GM12874 (cell line): ENCODE measurements around the gene BANF2.

Experiments used
- TF ChIP-seq, protein P1 (sequence below): IDR thresholded peaks from 2 replicates; pipeline ENCODE4 v1.5.1; 2011; ENCODE audit warnings: low read depth, mild to moderate bottlenecking, control low read depth, low read length, moderate library complexity; ENCODE audit not compliant: insufficient read depth

The BANF2 gene

GRCh38 chr20:17742731-17743130, 43.0 kb downstream of the BANF2 start:
- TF ChIP-seq, protein P1, sequence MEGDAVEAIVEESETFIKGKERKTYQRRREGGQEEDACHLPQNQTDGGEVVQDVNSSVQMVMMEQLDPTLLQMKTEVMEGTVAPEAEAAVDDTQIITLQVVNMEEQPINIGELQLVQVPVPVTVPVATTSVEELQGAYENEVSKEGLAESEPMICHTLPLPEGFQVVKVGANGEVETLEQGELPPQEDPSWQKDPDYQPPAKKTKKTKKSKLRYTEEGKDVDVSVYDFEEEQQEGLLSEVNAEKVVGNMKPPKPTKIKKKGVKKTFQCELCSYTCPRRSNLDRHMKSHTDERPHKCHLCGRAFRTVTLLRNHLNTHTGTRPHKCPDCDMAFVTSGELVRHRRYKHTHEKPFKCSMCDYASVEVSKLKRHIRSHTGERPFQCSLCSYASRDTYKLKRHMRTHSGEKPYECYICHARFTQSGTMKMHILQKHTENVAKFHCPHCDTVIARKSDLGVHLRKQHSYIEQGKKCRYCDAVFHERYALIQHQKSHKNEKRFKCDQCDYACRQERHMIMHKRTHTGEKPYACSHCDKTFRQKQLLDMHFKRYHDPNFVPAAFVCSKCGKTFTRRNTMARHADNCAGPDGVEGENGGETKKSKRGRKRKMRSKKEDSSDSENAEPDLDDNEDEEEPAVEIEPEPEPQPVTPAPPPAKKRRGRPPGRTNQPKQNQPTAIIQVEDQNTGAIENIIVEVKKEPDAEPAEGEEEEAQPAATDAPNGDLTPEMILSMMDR, result no peak

DNA sequence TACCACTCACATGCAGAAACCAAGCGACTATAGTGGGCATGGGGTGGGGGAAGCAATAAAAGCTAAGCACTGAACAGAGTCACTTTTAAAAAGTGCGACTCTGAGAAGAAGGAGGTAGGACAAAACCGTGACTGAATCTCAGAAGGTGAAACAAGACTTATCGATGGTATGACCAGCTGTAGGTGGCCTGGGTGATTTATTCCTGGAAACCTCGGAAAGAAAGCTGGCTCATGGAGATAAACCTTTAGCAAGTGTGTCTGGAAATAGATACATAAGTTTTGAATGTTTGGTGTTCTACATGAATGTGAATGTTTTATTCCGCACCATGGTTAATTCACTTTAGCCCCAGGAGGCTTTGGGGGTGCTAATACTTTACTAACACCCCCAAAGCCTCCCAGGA, 43.9 kb downstream of the BANF2 start:
- TF ChIP-seq, protein P1, result no peak

GRCh38 chr20:17747431-17747846, 47.7 kb downstream of the BANF2 start:
- TF ChIP-seq, protein P1, result no peak

GRCh38 chr20:17748279-17748678, 48.5 kb downstream of the BANF2 start:
- TF ChIP-seq, protein P1, result no peak

- TF ChIP-seq, protein P1, result no peak
These were observed 49.8 kb downstream of the BANF2 start for GRCh38 chr20:17749626-17749977.

GRCh38 chr20:17749978-17750721, 50.4 kb downstream of the BANF2 start:
- TF ChIP-seq, protein P1, result no peak

GRCh38 chr20:17750722-17751045, 50.9 kb downstream of the BANF2 start:
- TF ChIP-seq, protein P1, result no peak
